ENCODE data around the gene PHF20. TPM values are rescaled to one million over a fixed set of nuclear protein-coding genes. Genes with fewer than 3 reads are reported as not detected.

The PHF20 gene
- total RNA-seq, 1 experiment from 2014 or later = 65.8 TPM

DNA sequence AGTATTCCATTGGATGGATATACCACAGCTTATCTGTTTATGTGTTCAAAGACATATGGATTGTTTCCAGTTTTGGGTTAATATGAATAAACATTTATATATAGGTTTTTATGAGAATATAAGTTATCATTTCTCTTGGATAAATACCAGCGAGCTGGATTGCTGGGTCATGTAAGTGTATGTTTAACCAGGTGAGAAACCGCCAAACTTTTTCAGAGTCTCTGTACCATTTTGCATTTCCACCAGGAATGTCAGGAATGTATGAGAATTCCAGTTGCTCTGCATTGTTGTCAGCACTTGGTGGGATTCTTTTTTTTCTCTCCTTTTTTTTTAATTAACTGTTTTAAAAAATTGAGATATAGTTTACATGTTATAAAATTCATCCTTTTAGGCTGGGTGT, 52.1 kb downstream of the PHF20 start (continued):
- TF ChIP-seq ZNF512 (CRISPR knock-in tag; IDR thresholded peaks at IDR 0.05; ENCODE audit: borderline replicate concordance) = no peak

- TF ChIP-seq MYBL2 (CRISPR knock-in tag; IDR thresholded peaks at IDR 0.05) (no peak), FOXJ3 (CRISPR knock-in tag; IDR thresholded peaks at IDR 0.05; ENCODE audit: borderline replicate concordance) (no peak), ATF1 (CRISPR knock-in tag; IDR thresholded peaks at IDR 0.05) (no peak), ZNF423 (CRISPR knock-in tag; IDR thresholded peaks at IDR 0.05) (no peak), ATF3 (CRISPR knock-in tag; conservative IDR thresholded peaks at IDR 0.05) (no peak), NR2C2 (CRISPR knock-in tag; IDR thresholded peaks at IDR 0.05) (no peak), ZNF219 (CRISPR knock-in tag; IDR thresholded peaks at IDR 0.05; ENCODE audit: borderline replicate concordance) (no peak)
- TF ChIP-seq, protein P1, sequence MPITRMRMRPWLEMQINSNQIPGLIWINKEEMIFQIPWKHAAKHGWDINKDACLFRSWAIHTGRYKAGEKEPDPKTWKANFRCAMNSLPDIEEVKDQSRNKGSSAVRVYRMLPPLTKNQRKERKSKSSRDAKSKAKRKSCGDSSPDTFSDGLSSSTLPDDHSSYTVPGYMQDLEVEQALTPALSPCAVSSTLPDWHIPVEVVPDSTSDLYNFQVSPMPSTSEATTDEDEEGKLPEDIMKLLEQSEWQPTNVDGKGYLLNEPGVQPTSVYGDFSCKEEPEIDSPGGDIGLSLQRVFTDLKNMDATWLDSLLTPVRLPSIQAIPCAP (CRISPR knock-in tag; IDR thresholded peaks at IDR 0.05) = no peak
- CTCF ChIA-PET = no interaction called here
- Mint-ChIP-seq H3K27ac (peak overlapping the region; percentile 81), H3K27me3 (ENCODE audit: low read depth) (no peaks in the 10 kb centered on the region), H3K9me3 (peaks cover 9% of the 10 kb centered on the region), H3K36me3 (peaks cover 37% of the 10 kb centered on the region), H3K4me1 (no peaks in the 10 kb centered on the region), H3K4me3 (no peak overlapping the region)
- POLR2A ChIA-PET = no interaction called here
- DNase-seq (ENCODE audit: low spot score) (no peak), ATAC-seq (no peak)
These were observed 54.7 kb downstream of the PHF20 start for GRCh38 chr20:35826397-35826998.

GRCh38 chr20:35828434-35828833, 56.6 kb downstream of the PHF20 start:
- no peaks in the 10 kb centered on the region for H3K27me3 Mint-ChIP-seq (ENCODE audit: low read depth)
- H3K4me3 Mint-ChIP-seq = no peak overlapping the region
- peaks cover 9% of the 10 kb centered on the region for H3K9me3 Mint-ChIP-seq
- ATAC-seq = no peak
- ChIA-PET CTCF (no interaction called here), POLR2A (no interaction called here)
- TF ChIP-seq, protein P2, sequence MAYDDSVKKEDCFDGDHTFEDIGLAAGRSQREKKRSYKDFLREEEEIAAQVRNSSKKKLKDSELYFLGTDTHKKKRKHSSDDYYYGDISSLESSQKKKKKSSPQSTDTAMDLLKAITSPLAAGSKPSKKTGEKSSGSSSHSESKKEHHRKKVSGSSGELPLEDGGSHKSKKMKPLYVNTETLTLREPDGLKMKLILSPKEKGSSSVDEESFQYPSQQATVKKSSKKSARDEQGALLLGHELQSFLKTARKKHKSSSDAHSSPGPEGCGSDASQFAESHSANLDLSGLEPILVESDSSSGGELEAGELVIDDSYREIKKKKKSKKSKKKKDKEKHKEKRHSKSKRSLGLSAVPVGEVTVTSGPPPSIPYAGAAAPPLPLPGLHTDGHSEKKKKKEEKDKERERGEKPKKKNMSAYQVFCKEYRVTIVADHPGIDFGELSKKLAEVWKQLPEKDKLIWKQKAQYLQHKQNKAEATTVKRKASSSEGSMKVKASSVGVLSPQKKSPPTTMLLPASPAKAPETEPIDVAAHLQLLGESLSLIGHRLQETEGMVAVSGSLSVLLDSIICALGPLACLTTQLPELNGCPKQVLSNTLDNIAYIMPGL (CRISPR knock-in tag; IDR thresholded peaks at IDR 0.05) = no peak
- no peak for TF ChIP-seq ZNF423 (CRISPR knock-in tag; IDR thresholded peaks at IDR 0.05)
- TF ChIP-seq, protein P1 (CRISPR knock-in tag; IDR thresholded peaks at IDR 0.05) = no peak
- TF ChIP-seq GRHL2 (CRISPR knock-in tag; IDR thresholded peaks at IDR 0.05; ENCODE audit: insufficient replicate concordance, severe bottlenecking) = no peak
- no peak for TF ChIP-seq MXD4 (CRISPR knock-in tag; IDR thresholded peaks at IDR 0.05; ENCODE audit: borderline replicate concordance)
- TF ChIP-seq CREM (CRISPR knock-in tag; IDR thresholded peaks at IDR 0.05) = no peak
- TF ChIP-seq, protein P3, sequence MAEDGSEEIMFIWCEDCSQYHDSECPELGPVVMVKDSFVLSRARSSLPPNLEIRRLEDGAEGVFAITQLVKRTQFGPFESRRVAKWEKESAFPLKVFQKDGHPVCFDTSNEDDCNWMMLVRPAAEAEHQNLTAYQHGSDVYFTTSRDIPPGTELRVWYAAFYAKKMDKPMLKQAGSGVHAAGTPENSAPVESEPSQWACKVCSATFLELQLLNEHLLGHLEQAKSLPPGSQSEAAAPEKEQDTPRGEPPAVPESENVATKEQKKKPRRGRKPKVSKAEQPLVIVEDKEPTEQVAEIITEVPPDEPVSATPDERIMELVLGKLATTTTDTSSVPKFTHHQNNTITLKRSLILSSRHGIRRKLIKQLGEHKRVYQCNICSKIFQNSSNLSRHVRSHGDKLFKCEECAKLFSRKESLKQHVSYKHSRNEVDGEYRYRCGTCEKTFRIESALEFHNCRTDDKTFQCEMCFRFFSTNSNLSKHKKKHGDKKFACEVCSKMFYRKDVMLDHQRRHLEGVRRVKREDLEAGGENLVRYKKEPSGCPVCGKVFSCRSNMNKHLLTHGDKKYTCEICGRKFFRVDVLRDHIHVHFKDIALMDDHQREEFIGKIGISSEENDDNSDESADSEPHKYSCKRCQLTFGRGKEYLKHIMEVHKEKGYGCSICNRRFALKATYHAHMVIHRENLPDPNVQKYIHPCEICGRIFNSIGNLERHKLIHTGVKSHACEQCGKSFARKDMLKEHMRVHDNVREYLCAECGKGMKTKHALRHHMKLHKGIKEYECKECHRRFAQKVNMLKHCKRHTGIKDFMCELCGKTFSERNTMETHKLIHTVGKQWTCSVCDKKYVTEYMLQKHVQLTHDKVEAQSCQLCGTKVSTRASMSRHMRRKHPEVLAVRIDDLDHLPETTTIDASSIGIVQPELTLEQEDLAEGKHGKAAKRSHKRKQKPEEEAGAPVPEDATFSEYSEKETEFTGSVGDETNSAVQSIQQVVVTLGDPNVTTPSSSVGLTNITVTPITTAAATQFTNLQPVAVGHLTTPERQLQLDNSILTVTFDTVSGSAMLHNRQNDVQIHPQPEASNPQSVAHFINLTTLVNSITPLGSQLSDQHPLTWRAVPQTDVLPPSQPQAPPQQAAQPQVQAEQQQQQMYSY (CRISPR knock-in tag; IDR thresholded peaks at IDR 0.05) = no peak
- no peak for DNase-seq (ENCODE audit: low spot score)
- H3K36me3 Mint-ChIP-seq = peaks cover 28% of the 10 kb centered on the region
- H3K27ac Mint-ChIP-seq = no peak overlapping the region
- no peaks in the 10 kb centered on the region for H3K4me1 Mint-ChIP-seq
